HG02870 (cell line): ENCODE measurements around the gene HSD17B7.
"Not testable (repeated sequence)": the region's sequence is repeated elsewhere in the genome, so short reads cannot be mapped to it uniquely, and the experiment has no call there.

Experiments used
- ATAC-seq: cut with Tn5 transposase; IDR thresholded peaks from one replicate; pipeline ENCODE4 v1.9.1; 2021; ENCODE audit warnings: mild to moderate bottlenecking, moderate library complexity; ENCODE audit not compliant: unreplicated experiment

HSD17B7 gene

GRCh38 chr1:162799995-162800830 is 9.7 kb downstream of the HSD17B7 start:
- ATAC-seq = not testable (repeated sequence)

- ATAC-seq = not testable (repeated sequence)
These were observed 17.0 kb downstream of the HSD17B7 start for GRCh38 chr1:162807503-162807902.

- ATAC-seq = not testable (repeated sequence)
These were observed 21.9 kb downstream of the HSD17B7 start for GRCh38 chr1:162812357-162812756.

- not testable (repeated sequence) for ATAC-seq
These were observed 27.6 kb downstream of the HSD17B7 start for GRCh38 chr1:162818136-162818535.

GRCh38 chr1:162818666-162819065 is 28.2 kb downstream of the HSD17B7 start:
- ATAC-seq = not testable (repeated sequence)

GRCh38 chr1:162822391-162823200 is 32.1 kb downstream of the HSD17B7 start:
- ATAC-seq = no peak

GRCh38 chr1:162823231-162823630 is 32.7 kb downstream of the HSD17B7 start:
- no peak for ATAC-seq

GRCh38 chr1:162823771-162824525 is 33.4 kb downstream of the HSD17B7 start:
- ATAC-seq = no peak

- ATAC-seq = no peak
These were observed 38.8 kb downstream of the HSD17B7 start for GRCh38 chr1:162829268-162829667.

GRCh38 chr1:162832470-162832869 is 42.0 kb downstream of the HSD17B7 start:
- ATAC-seq = no peak

GRCh38 chr1:162835157-162835899 is 44.8 kb downstream of the HSD17B7 start:
- ATAC-seq = peak; percentile 90

GRCh38 chr1:162838863-162839262 is 48.4 kb downstream of the HSD17B7 start:
- no peak for ATAC-seq

GRCh38 chr1:162840250-162840839 is 49.8 kb downstream of the HSD17B7 start:
- no peak for ATAC-seq

- no peak for ATAC-seq
These were observed 53.7 kb downstream of the HSD17B7 start for GRCh38 chr1:162844153-162844552.

- ATAC-seq = no peak
These were observed 56.0 kb downstream of the HSD17B7 start for GRCh38 chr1:162846256-162847212.

- ATAC-seq = peak; percentile 61
These were observed 57.4 kb downstream of the HSD17B7 start for GRCh38 chr1:162847839-162848453.

GRCh38 chr1:162849711-162850110 is 59.2 kb downstream of the HSD17B7 start:
- no peak for ATAC-seq

- ATAC-seq = no peak
These were observed 60.8 kb downstream of the HSD17B7 start for GRCh38 chr1:162851341-162851740.
